Measurements from ENCODE around the gene SP8. TPM values are rescaled to one million over a fixed set of nuclear protein-coding genes. Genes with fewer than 3 reads are reported as not detected.
"Not testable (repeated sequence)": the region's sequence is repeated elsewhere in the genome, so short reads cannot be mapped to it uniquely, and the experiment has no call there.

Gene SP8
- total RNA-seq, 6 experiments from 2014 or later: not detected

GRCh38 chr7:20828947-20829346, 42.3 kb upstream of the SP8 start:
- no peaks in the 10 kb centered on the region for H3K36me3 Mint-ChIP-seq (ENCODE audit: low read depth)
- TF ChIP-seq CTCF (IDR thresholded peaks at IDR 0.05): no peak
- H3K4me1 Mint-ChIP-seq (ENCODE audit: low read depth): no peaks in the 10 kb centered on the region
- H3K27ac Mint-ChIP-seq: no peak overlapping the region
- peaks cover 51% of the 10 kb centered on the region for H3K9me3 Mint-ChIP-seq
- no peak for DNase-seq
- no peaks in the 10 kb centered on the region; the same call in 1 of the 2 replicates for H3K27me3 Mint-ChIP-seq (ENCODE audit: insufficient read depth)
- H3K4me3 Mint-ChIP-seq: no peak overlapping the region

- no peaks in the 10 kb centered on the region for H3K4me1 Mint-ChIP-seq (ENCODE audit: low read depth)
- TF ChIP-seq CTCF (IDR thresholded peaks at IDR 0.05): no peak
- peaks cover 44% of the 10 kb centered on the region for H3K9me3 Mint-ChIP-seq
- DNase-seq: no peak
- no peak overlapping the region for H3K27ac Mint-ChIP-seq
- no peak overlapping the region for H3K4me3 Mint-ChIP-seq
- no peaks in the 10 kb centered on the region; the same call in 1 of the 2 replicates for H3K27me3 Mint-ChIP-seq (ENCODE audit: insufficient read depth)
- no peaks in the 10 kb centered on the region for H3K36me3 Mint-ChIP-seq (ENCODE audit: low read depth)
Measured at GRCh38 chr7:20827172-20827571, 40.5 kb upstream of the SP8 start.

GRCh38 chr7:20826243-20826642, 39.6 kb upstream of the SP8 start:
- Mint-ChIP-seq H3K27ac (no peak overlapping the region), H3K4me1 (ENCODE audit: low read depth) (no peaks in the 10 kb centered on the region), H3K4me3 (no peak overlapping the region), H3K36me3 (ENCODE audit: low read depth) (no peaks in the 10 kb centered on the region), H3K27me3 (ENCODE audit: insufficient read depth) (no peaks in the 10 kb centered on the region; the same call in 1 of the 2 replicates), H3K9me3 (peaks cover 38% of the 10 kb centered on the region)
- no peak for TF ChIP-seq CTCF (IDR thresholded peaks at IDR 0.05)
- DNase-seq: no peak

- no peak overlapping the region for H3K27ac Mint-ChIP-seq
- no peaks in the 10 kb centered on the region for H3K4me1 Mint-ChIP-seq (ENCODE audit: low read depth)
- TF ChIP-seq CTCF (IDR thresholded peaks at IDR 0.05): no peak
- H3K36me3 Mint-ChIP-seq (ENCODE audit: low read depth): no peaks in the 10 kb centered on the region
- no peak for DNase-seq
- H3K27me3 Mint-ChIP-seq (ENCODE audit: insufficient read depth): no peaks in the 10 kb centered on the region; the same call in 1 of the 2 replicates
- no peak overlapping the region for H3K4me3 Mint-ChIP-seq
- H3K9me3 Mint-ChIP-seq: peaks cover 35% of the 10 kb centered on the region
Measured at GRCh38 chr7:20825555-20825954, 38.9 kb upstream of the SP8 start.

- not testable (repeated sequence) for H3K27ac Mint-ChIP-seq; H3K4me1 Mint-ChIP-seq (ENCODE audit: low read depth); H3K9me3 Mint-ChIP-seq; DNase-seq; H3K36me3 Mint-ChIP-seq (ENCODE audit: low read depth); H3K4me3 Mint-ChIP-seq; H3K27me3 Mint-ChIP-seq (ENCODE audit: insufficient read depth)
Measured at GRCh38 chr7:20821390-20821789, 34.7 kb upstream of the SP8 start.

GRCh38 chr7:20816372-20816959, 29.8 kb upstream of the SP8 start:
- H3K4me3 Mint-ChIP-seq: no peak overlapping the region

More at GRCh38 chr7:20816372-20816959, 29.8 kb upstream of the SP8 start:
- Mint-ChIP-seq H3K27ac (no peak overlapping the region), H3K4me1 (ENCODE audit: low read depth) (no peaks in the 10 kb centered on the region), H3K36me3 (ENCODE audit: low read depth) (no peaks in the 10 kb centered on the region), H3K27me3 (ENCODE audit: insufficient read depth) (no peaks in the 10 kb centered on the region), H3K9me3 (peaks cover 3% of the 10 kb centered on the region; the same call in 1 of the 2 replicates)
- no peak for TF ChIP-seq CTCF (IDR thresholded peaks at IDR 0.05)
- no peak for DNase-seq

All from HFFc6 (cell line).